GM10266 (cell line): ENCODE measurements around the gene ARPP21.

Experiments used
- DNase-seq: peaks from one replicate; pipeline ENCODE4 v3.0.0; 2012; ENCODE audit errors: extremely low spot score
- CTCF ChIP-seq: IDR thresholded peaks from 2 replicates; pipeline ENCODE4 v1.5.1; 2012; ENCODE audit warnings: mild to moderate bottlenecking, low read depth; ENCODE audit not compliant: control insufficient read depth, insufficient read depth; ENCODE audit errors: missing control alignments

Gene ARPP21

GRCh38 chr3:35663471-35663870 is 24.1 kb downstream of the ARPP21 start:
- no peak for TF ChIP-seq CTCF

GRCh38 chr3:35664460-35664919 is 25.2 kb downstream of the ARPP21 start:
- DNase-seq = no peak
- no peak for TF ChIP-seq CTCF

More at GRCh38 chr3:35663471-35663870, 24.1 kb downstream of the ARPP21 start:
- DNase-seq = no peak

- TF ChIP-seq CTCF = no peak
- no peak for DNase-seq
Measured at GRCh38 chr3:35665390-35666055, 26.2 kb downstream of the ARPP21 start.

- no peak for DNase-seq
- no peak for TF ChIP-seq CTCF
Measured at GRCh38 chr3:35666888-35667287, 27.6 kb downstream of the ARPP21 start.

GRCh38 chr3:35670408-35670965 is 31.2 kb downstream of the ARPP21 start:
- no peak for TF ChIP-seq CTCF

GRCh38 chr3:35671483-35671882 is 32.2 kb downstream of the ARPP21 start:
- no peak for TF ChIP-seq CTCF

More at GRCh38 chr3:35670408-35670965, 31.2 kb downstream of the ARPP21 start:
- DNase-seq = no peak

GRCh38 chr3:35673017-35673416 is 33.7 kb downstream of the ARPP21 start:
- TF ChIP-seq CTCF = no peak
- no peak for DNase-seq

More at GRCh38 chr3:35671483-35671882, 32.2 kb downstream of the ARPP21 start:
- DNase-seq = no peak
